Loucy (cell line): ENCODE results near the gene ANKZF1.
A peak's percentile ranks its signal among the peaks of the same experiment; 100 is the strongest.

ENCODE experiments used
- H2AFZ ChIP-seq: fragments of 200-600 bp; sonication (generic); 2 replicates; pipeline ENCODE4 v1.6.0; 2016; ENCODE audit warnings: antibody characterized with exemption, mild to moderate bottlenecking, low read length, moderate library complexity
- H3F3A ChIP-seq: fragments of 200-600 bp; 2 replicates; pipeline ENCODE4 v1.6.0; 2016; ENCODE audit warnings: antibody characterized with exemption, low read depth, mild to moderate bottlenecking
- H3K27me3 ChIP-seq: fragments of 200-600 bp; sonication (generic); 2 replicates; pipeline ENCODE4 v1.6.1; 2014; ENCODE audit warnings: low read length, mild to moderate bottlenecking; ENCODE audit not compliant: insufficient read depth, poor library complexity, severe bottlenecking
- H3K36me3 ChIP-seq: fragments of 200-600 bp; sonication (generic); 2 replicates; pipeline ENCODE4 v1.6.1; 2016; ENCODE audit warnings: low read length; ENCODE audit not compliant: insufficient read depth
- H3K4me1 ChIP-seq: fragments of 200-600 bp; sonication (generic); 2 replicates; pipeline ENCODE4 v1.5.1; 2014; ENCODE audit warnings: low read length, mild to moderate bottlenecking; ENCODE audit not compliant: insufficient read depth, poor library complexity, severe bottlenecking
- H3K4me2 ChIP-seq: fragments of 200-600 bp; sonication (generic); 2 replicates; pipeline ENCODE4 v1.6.0; 2014; ENCODE audit warnings: antibody characterized with exemption, low read length, low read depth, mild to moderate bottlenecking; ENCODE audit not compliant: poor library complexity, severe bottlenecking
- H3K4me3 ChIP-seq: fragments of 200-600 bp; sonication (generic); 2 replicates; pipeline ENCODE4 v1.5.1; 2014; ENCODE audit warnings: low read length, mild to moderate bottlenecking, mixed read lengths; ENCODE audit not compliant: poor library complexity, severe bottlenecking
- H3K79me2 ChIP-seq: fragments of 200-600 bp; sonication (generic); 2 replicates; pipeline ENCODE4 v1.6.1; 2014; ENCODE audit warnings: low read length; ENCODE audit not compliant: insufficient read depth
- H3K9ac ChIP-seq: fragments of 200-600 bp; sonication (generic); 2 replicates; pipeline ENCODE4 v1.6.0; 2014; ENCODE audit warnings: mild to moderate bottlenecking, low read depth, low read length, moderate library complexity; ENCODE audit not compliant: poor library complexity, severe bottlenecking
- H3K9me2 ChIP-seq: fragments of 200-600 bp; sonication (generic); replicated peaks from 2 replicates; pipeline ENCODE4 v1.6.1; 2016; ENCODE audit warnings: low read depth, low read length, mixed read lengths
- H3K9me3 ChIP-seq: fragments of 200-600 bp; sonication (generic); 2 replicates; pipeline ENCODE4 v1.6.1; 2014; ENCODE audit warnings: mild to moderate bottlenecking, antibody characterized with exemption, low read length, low read depth; ENCODE audit not compliant: insufficient read depth
- H4K20me1 ChIP-seq: fragments of 200-600 bp; sonication (generic); 2 replicates; pipeline ENCODE4 v1.6.0; 2014; ENCODE audit warnings: antibody characterized with exemption, low read length, mild to moderate bottlenecking; ENCODE audit not compliant: insufficient read depth, poor library complexity, severe bottlenecking
- EZH2phosphoT487 ChIP-seq: fragments of 200-600 bp; IDR thresholded peaks from 2 replicates; pipeline ENCODE4 v1.6.1; 2018; ENCODE audit warnings: antibody characterized with exemption, mild to moderate bottlenecking, moderate library complexity, borderline replicate concordance
- TF ChIP-seq, protein P1 (sequence below): fragments of 200-600 bp; sonication (generic); conservative IDR thresholded peaks from 2 replicates; pipeline ENCODE4 v1.5.1; 2014; ENCODE audit warnings: mild to moderate bottlenecking, antibody characterized with exemption, low read length

ANKZF1 gene

DNA sequence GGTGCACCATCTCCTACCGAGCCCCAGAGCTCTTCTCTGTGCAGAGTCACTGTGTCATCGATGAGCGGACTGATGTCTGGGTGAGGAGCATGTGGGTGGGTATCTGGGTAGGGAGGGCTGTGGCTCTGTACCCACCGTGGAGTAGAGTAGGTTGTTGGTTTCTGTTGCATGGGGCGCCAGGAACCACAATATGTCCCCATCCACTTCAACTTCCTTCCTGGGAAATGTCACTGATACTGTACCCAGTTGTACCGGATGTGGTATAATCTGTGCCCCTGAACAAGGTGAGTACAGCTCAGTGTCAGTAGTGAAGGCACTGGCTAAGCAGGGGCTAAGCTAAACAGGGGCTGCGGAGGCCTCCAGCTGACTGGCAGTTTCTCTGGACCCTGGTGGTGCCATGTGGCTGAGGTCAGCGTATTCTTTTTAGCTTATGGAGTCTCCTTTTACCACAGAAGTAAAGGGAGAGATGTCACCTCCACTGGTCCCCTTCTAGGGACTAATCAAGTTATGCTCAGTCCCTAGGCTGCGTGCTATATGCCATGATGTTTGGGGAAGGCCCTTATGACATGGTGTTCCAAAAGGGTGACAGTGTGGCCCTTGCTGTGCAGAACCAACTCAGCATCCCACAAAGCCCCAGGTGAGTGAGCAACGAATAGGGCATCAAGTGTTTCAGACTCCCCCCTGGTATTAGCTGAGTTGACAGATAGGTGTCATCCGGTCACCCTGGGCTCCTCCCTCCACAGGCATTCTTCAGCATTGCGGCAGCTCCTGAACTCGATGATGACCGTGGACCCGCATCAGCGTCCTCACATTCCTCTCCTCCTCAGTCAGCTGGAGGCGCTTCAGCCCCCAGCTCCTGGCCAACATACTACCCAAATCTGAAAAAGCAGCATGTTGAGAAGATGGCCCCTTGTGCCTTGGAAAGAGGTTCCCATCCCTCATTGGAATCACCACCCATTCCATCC, 18.4 kb downstream of the ANKZF1 start:
- Histone ChIP-seq H3K4me2 (peak overlapping the region; percentile 78), H3K36me3 (no peaks in the 10 kb centered on the region), H3K27me3 (peaks cover 15% of the 10 kb centered on the region), H3K9ac (no peak overlapping the region), H4K20me1 (peaks cover 27% of the 10 kb centered on the region), H3K4me3 (peak overlapping the region; percentile 95), H3K9me3 (no peaks in the 10 kb centered on the region), H3K79me2 (peaks cover 15% of the 10 kb centered on the region), H3K9me2 (no peaks in the 10 kb centered on the region), H3K4me1 (peaks cover 66% of the 10 kb centered on the region), H2AFZ (no peak overlapping the region), H3F3A (no peaks in the 10 kb centered on the region)
- TF ChIP-seq, protein P1, sequence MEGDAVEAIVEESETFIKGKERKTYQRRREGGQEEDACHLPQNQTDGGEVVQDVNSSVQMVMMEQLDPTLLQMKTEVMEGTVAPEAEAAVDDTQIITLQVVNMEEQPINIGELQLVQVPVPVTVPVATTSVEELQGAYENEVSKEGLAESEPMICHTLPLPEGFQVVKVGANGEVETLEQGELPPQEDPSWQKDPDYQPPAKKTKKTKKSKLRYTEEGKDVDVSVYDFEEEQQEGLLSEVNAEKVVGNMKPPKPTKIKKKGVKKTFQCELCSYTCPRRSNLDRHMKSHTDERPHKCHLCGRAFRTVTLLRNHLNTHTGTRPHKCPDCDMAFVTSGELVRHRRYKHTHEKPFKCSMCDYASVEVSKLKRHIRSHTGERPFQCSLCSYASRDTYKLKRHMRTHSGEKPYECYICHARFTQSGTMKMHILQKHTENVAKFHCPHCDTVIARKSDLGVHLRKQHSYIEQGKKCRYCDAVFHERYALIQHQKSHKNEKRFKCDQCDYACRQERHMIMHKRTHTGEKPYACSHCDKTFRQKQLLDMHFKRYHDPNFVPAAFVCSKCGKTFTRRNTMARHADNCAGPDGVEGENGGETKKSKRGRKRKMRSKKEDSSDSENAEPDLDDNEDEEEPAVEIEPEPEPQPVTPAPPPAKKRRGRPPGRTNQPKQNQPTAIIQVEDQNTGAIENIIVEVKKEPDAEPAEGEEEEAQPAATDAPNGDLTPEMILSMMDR, result peak; percentile 13; the same call in 1 of the 2 replicates
- TF ChIP-seq EZH2phosphoT487, result peak; percentile 91

DNA sequence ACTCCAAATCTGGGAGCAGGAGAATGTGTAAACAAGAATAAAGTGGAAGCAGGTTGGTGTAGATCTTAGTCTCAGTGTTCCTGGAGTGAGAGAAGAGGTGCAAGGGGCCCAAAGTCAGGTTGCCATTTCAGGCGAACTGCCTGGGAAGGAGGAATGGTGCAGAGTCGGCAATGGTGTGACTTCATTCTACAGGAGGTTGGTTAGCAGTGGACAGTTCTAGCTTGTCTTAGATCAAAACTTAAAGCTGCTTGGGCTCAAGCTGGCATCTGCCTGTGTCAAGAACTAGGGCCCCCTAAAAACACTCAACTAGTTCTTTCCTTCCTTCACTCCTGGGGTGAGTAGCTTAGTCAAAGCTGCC, 19.2 kb downstream of the ANKZF1 start:
- H3K36me3 ChIP-seq, result no peaks in the 10 kb centered on the region
- peaks cover 27% of the 10 kb centered on the region for H4K20me1 ChIP-seq
- no peaks in the 10 kb centered on the region for H3K9me2 ChIP-seq
- H3F3A ChIP-seq, result no peaks in the 10 kb centered on the region
- H3K4me3 ChIP-seq, result peak overlapping the region; percentile 46
- TF ChIP-seq EZH2phosphoT487, result no peak
- TF ChIP-seq, protein P1, result no peak
- H3K79me2 ChIP-seq, result peaks cover 15% of the 10 kb centered on the region
- H3K9me3 ChIP-seq, result no peaks in the 10 kb centered on the region
- H2AFZ ChIP-seq, result no peak overlapping the region
- peaks cover 74% of the 10 kb centered on the region for H3K4me1 ChIP-seq
- no peak overlapping the region for H3K9ac ChIP-seq
- H3K27me3 ChIP-seq, result peaks cover 22% of the 10 kb centered on the region
- H3K4me2 ChIP-seq, result peak overlapping the region; percentile 78

GRCh38 chr2:219249203-219249980, 19.8 kb downstream of the ANKZF1 start:
- peak overlapping the region; percentile 46 for H3K4me3 ChIP-seq
- peak overlapping the region; percentile 78 for H3K4me2 ChIP-seq
- peaks cover 15% of the 10 kb centered on the region for H3K79me2 ChIP-seq
- peaks cover 27% of the 10 kb centered on the region for H4K20me1 ChIP-seq
- H3K9me3 ChIP-seq, result no peaks in the 10 kb centered on the region
- peaks cover 27% of the 10 kb centered on the region for H3K27me3 ChIP-seq
- no peak overlapping the region for H2AFZ ChIP-seq
- H3K9me2 ChIP-seq, result no peaks in the 10 kb centered on the region
- peak overlapping the region; percentile 25 for H3K9ac ChIP-seq
- H3K4me1 ChIP-seq, result peaks cover 78% of the 10 kb centered on the region
- no peaks in the 10 kb centered on the region for H3K36me3 ChIP-seq
- no peak for TF ChIP-seq EZH2phosphoT487
- TF ChIP-seq, protein P1, result no peak
- no peaks in the 10 kb centered on the region for H3F3A ChIP-seq
